SU-DHL-6 (cell line): ENCODE measurements around the gene MRGPRF.
"Not testable (repeated sequence)": the region's sequence is repeated elsewhere in the genome, so short reads cannot be mapped to it uniquely, and the experiment has no call there.

Experiments
- EZH2phosphoT487 ChIP-seq: fragments of 200-600 bp; sonication (generic), shearing (Covaris generic); conservative IDR thresholded peaks from 2 replicates; pipeline ENCODE4 v1.6.1; 2018; ENCODE audit warnings: mild to moderate bottlenecking, antibody characterized with exemption, low read length, moderate library complexity, mixed read lengths
- TF ChIP-seq, protein P1 (sequence below): fragments of 200-600 bp; sonication (generic); IDR thresholded peaks from one replicate; pipeline ENCODE4 v1.5.1; 2017; ENCODE audit warnings: antibody characterized with exemption, mild to moderate bottlenecking, low read length, moderate library complexity; ENCODE audit not compliant: insufficient read depth, poor library complexity, severe bottlenecking

DNA sequence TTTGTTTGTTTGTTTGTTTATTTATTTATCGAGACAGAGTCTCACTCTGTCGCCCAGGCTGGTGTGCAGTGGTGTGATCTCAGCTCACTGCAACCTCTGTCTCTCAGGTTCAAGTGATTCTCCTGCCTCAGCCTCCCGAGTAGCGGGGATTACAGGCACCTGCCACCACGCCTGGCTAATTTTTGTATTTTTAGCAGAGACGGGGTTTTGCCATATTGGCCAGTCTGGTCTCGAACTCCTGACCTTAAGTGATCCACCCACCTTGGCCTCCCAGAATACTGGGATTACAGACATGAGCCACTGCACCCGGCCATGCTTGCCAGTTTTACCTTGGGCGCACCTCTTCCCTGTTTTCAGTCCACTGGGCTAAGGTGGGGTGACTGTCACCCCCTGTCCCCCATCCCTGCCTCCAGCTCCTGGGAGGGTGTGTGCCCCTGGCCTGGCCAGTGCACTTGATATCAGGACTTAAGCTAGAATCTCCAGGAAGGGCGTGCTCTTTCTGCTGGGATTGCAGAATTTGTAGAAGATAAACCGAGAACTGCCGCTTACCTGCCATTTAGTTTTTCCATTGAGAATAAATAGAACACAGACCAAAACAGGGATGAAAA lies 13.2 kb downstream of the MRGPRF start:
- TF ChIP-seq, protein P1, sequence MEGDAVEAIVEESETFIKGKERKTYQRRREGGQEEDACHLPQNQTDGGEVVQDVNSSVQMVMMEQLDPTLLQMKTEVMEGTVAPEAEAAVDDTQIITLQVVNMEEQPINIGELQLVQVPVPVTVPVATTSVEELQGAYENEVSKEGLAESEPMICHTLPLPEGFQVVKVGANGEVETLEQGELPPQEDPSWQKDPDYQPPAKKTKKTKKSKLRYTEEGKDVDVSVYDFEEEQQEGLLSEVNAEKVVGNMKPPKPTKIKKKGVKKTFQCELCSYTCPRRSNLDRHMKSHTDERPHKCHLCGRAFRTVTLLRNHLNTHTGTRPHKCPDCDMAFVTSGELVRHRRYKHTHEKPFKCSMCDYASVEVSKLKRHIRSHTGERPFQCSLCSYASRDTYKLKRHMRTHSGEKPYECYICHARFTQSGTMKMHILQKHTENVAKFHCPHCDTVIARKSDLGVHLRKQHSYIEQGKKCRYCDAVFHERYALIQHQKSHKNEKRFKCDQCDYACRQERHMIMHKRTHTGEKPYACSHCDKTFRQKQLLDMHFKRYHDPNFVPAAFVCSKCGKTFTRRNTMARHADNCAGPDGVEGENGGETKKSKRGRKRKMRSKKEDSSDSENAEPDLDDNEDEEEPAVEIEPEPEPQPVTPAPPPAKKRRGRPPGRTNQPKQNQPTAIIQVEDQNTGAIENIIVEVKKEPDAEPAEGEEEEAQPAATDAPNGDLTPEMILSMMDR = not testable (repeated sequence)
- not testable (repeated sequence) for TF ChIP-seq EZH2phosphoT487
